B cell (primary cell): Measurements from ENCODE around the gene CD180.

Experiments
- EZH2 ChIP-seq: IDR thresholded peaks from 2 replicates; pipeline ENCODE4 v1.6.1; 2012; ENCODE audit warnings: borderline replicate concordance, low read depth, mild to moderate bottlenecking, moderate library complexity, low read length; ENCODE audit not compliant: insufficient read depth, poor library complexity, severe bottlenecking
- TF ChIP-seq, protein P1 (sequence below): fragments of 200-600 bp; IDR thresholded peaks from one replicate; pipeline ENCODE4 v1.8.0; 2022; ENCODE audit warnings: antibody characterized with exemption, mild to moderate bottlenecking

DNA sequence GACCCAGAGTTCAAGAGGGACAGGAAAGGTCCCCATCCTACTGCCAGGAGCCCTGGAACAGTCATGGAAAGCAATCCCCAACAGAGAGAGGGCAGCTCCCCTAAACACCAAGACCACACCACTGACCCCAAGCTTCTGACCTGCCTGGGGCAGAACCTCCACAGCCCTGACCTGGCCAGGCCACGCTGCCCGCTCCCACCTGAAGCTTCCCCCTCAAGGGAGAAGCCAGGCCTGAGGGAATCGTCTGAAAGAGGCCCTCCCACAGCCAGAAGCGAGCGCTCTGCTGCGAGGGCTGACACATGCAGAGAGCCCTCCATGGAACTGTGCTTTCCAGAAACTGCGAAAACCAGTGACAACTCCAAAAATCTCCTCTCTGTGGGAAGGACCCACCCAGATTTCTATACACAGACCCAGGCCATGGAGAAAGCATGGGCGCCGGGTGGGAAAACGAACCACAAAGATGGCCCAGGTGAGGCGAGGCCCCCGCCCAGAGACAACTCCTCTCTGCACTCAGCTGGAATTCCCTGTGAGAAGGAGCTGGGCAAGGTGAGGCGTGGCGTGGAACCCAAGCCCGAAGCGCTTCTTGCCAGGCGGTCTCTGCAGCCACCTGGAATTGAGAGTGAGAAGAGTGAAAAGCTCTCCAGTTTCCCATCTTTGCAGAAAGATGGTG lies 31.6 kb downstream of the CD180 start:
- TF ChIP-seq, protein P1, sequence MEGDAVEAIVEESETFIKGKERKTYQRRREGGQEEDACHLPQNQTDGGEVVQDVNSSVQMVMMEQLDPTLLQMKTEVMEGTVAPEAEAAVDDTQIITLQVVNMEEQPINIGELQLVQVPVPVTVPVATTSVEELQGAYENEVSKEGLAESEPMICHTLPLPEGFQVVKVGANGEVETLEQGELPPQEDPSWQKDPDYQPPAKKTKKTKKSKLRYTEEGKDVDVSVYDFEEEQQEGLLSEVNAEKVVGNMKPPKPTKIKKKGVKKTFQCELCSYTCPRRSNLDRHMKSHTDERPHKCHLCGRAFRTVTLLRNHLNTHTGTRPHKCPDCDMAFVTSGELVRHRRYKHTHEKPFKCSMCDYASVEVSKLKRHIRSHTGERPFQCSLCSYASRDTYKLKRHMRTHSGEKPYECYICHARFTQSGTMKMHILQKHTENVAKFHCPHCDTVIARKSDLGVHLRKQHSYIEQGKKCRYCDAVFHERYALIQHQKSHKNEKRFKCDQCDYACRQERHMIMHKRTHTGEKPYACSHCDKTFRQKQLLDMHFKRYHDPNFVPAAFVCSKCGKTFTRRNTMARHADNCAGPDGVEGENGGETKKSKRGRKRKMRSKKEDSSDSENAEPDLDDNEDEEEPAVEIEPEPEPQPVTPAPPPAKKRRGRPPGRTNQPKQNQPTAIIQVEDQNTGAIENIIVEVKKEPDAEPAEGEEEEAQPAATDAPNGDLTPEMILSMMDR = no peak
- TF ChIP-seq EZH2 = no peak
